Panc1 (cell line): ENCODE results near the gene LY6G6F. TPM values are rescaled to one million over a fixed set of nuclear protein-coding genes. Genes with fewer than 3 reads are reported as not detected.
A peak's percentile ranks its signal among the peaks of the same experiment; 100 is the strongest.

Experiments used
- ATAC-seq: fragments of 200-7000 bp; cut with Tn5 transposase; 2 replicates; pipeline ENCODE4 v1.9.1; 2020; ENCODE audit warnings: mild to moderate bottlenecking, moderate library complexity
- BruUV-seq: library from RNA; stranded (reverse); fragments of 400-500 nt; replicated peaks from 2 replicates; lab custom pipeline; 2021; lab: Mats Ljungman, UMichigan
- CTCF ChIA-PET: fragments of 300-600 bp; sonication (Branson Sonifier 250); formaldehyde crosslinking; loops from one replicate; lab custom pipeline; 2022; ENCODE audit warnings: antibody characterized with exemption; lab: Charles Lee
- POLR2A ChIA-PET: fragments of 300-600 bp; sonication (Branson Sonifier 250); formaldehyde crosslinking; loops from one replicate; lab custom pipeline; 2022; ENCODE audit warnings: antibody characterized with exemption; lab: Charles Lee
- DNase-seq: peaks from one replicate; pipeline ENCODE4 v3.0.0-alpha.2; 2010; ENCODE audit warnings: low read depth, low spot score
- H3K27ac ChIP-seq: 2 replicates; pipeline ENCODE4 v1.5.1; 2011; ENCODE audit warnings: mild to moderate bottlenecking, low read length, inconsistent platforms
- H3K27me3 ChIP-seq: fragments of 200-500 bp; sonication (Bioruptor generic); 2 replicates; pipeline ENCODE4 v1.6.0; 2014; ENCODE audit warnings: low read length, inconsistent platforms; ENCODE audit not compliant: control insufficient read depth, insufficient read depth
- H3K36me3 ChIP-seq: fragments of 200-500 bp; sonication (Bioruptor generic); 2 replicates; pipeline ENCODE4 v1.5.1; 2014; ENCODE audit warnings: inconsistent platforms, mild to moderate bottlenecking, low read length, moderate library complexity; ENCODE audit not compliant: control insufficient read depth, insufficient read depth
- H3K4me1 ChIP-seq: 2 replicates; pipeline ENCODE4 v1.5.1; 2011; ENCODE audit warnings: inconsistent platforms, mild to moderate bottlenecking, low read length, moderate library complexity; ENCODE audit not compliant: control insufficient read depth, insufficient read depth
- H3K4me3 ChIP-seq, 2 experiments: 2 replicates each; pipeline ENCODE4 v1.5.1; 2011 to 2012; ENCODE audit warnings: low read depth in 2 of 2, low read length in 2 of 2, mild to moderate bottlenecking in 2 of 2, inconsistent platforms in 1 of 2, moderate library complexity in 1 of 2
- H3K9me3 ChIP-seq: fragments of 200-500 bp; sonication (Bioruptor generic); 2 replicates; pipeline ENCODE4 v1.5.1; 2014; ENCODE audit warnings: low read depth, mild to moderate bottlenecking, inconsistent platforms, low read length, moderate library complexity; ENCODE audit not compliant: control insufficient read depth, insufficient read depth
- POLR2AphosphoS5 ChIP-seq: IDR thresholded peaks from 2 replicates; pipeline ENCODE4 v1.6.1; 2012; ENCODE audit warnings: mild to moderate bottlenecking, low read depth, low read length, moderate library complexity
- SIN3A ChIP-seq: IDR thresholded peaks from 2 replicates; pipeline ENCODE4 v1.6.1; 2012; ENCODE audit warnings: low read depth, mild to moderate bottlenecking, low read length, moderate library complexity, borderline replicate concordance; ENCODE audit not compliant: insufficient read depth
- TCF7L2 ChIP-seq: IDR thresholded peaks from 2 replicates; pipeline ENCODE4 v1.6.1; 2011; ENCODE audit warnings: mild to moderate bottlenecking, low read depth, low read length, inconsistent platforms
- in situ Hi-C: cut with HindIII; loops from 2 replicates; pipeline ENCODE4 v1.10.0; 2016; ENCODE audit warnings: low sequenced_read_pairs, low pct_unique_long_range_greater_than_20kb
- intact Hi-C: fragments of 100-400 bp; cut with micrococcal nuclease; formaldehyde crosslinking; loops from one replicate; pipeline ENCODE4 v1.10.0; 2022; ENCODE audit not compliant: unreplicated experiment
- total RNA-seq: library from RNA; stranded (reverse); gene quantifications from one replicate; pipeline ENCODE4 v1.2.1, GENCODE V29; 2021; ENCODE audit not compliant: unreplicated experiment
- TF ChIP-seq, protein P1 (sequence below), 2 experiments: IDR thresholded peaks; 2 replicates each; pipeline ENCODE4 v1.6.1; 2011 to 2012; ENCODE audit warnings: low read depth in 2 of 2, control low read depth in 1 of 2, low read length in 1 of 2, mild to moderate bottlenecking in 1 of 2, moderate library complexity in 1 of 2; ENCODE audit not compliant: insufficient read depth in 1 of 2
- TF ChIP-seq, protein P2 (sequence below): fragments of 450-650 bp; IDR thresholded peaks from 2 replicates; pipeline ENCODE4 v1.5.1; 2017; ENCODE audit warnings: mild to moderate bottlenecking

LY6G6F gene
- total RNA-seq, 1 experiment from 2014 or later, result not detected

DNA sequence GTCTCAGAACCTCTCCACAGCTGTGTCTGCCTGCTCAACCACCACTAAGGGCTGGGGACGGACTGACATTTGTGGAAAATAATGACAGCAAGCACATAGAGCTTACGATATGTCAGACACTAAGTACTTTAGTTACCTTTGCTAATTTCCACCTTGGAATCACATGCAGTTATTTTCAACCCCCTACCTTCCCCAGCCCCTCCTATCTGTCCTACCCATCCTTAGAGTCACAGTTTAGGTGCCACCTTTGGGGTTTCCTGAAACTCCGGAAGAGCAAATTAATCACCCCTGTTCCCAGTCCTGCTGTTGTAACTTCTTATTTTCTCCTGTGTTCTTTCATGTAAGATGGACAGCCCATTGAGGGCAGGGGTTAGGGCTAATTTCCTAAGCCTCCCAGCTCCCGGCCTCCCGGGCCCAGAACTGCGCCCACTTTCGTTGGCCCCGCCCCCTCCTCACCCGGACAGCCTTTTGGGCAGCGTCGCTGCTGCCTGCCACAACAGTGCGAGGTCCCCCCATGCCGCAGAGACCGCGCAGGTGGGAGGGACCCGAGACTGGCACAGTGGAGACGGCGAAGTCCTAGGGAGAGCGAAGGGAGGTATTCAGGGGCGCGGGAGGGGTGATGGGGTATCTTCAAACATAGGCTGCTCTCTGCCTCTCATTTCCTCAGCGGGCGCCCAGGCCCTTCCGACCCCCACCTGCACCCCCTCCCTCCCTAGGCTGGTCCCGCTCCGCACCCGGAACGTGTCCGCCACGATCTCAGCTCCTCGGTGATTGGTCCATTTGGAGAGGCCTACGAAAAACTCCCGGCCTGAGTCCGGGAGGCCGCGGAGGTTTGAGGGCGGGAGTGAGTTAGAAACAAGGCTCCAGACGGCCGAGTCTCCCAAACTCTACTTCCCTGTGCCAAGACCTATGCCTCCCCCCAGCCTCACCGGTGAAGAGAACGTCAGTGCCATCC lies 21.3 kb downstream of the LY6G6F start:
- no TSS peak for BruUV-seq

DNA sequence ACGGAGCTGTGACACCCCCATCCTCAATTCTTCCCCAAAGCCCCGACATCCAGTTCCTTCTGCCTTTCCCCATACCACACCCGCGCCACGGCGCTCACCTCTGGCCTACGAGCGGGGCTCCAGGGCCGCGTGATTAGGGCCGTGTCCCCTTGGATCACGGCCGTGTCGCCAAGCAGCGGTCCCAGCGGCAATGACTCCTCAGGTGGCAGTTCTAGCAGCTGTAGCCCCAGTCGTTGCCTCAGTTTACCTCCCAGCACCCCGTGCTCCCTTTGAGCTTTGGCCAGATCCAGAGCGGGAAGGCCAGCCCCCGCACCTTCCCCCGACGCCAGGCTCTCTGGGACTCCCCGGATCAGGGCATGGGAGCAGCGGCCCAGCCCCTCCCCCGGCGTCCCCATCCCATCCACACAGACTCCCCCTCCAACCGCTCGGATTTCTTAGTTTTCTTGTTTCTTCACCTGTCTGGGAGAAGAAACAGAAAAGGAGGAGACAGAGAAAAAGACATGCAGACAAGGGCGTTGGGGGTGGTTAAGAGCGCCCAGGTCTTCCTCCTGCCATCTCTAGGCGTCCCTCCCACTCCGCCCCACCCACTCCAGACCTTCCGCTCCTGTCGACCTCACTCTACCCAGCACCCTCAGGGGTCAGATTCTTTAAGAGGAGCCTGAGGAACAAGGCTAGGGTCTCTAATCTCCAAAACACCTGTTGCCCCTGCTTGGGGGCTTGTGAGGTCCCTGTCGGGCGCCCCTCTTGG lies 22.3 kb downstream of the LY6G6F start, which contains the start of gene DDAH2:
Gene DDAH2 (minus strand): TSS at position 533 of the 748 bp plus-strand sequence. CDS start 138 bp downstream, at position 395.
- no peak for DNase-seq
- intact Hi-C loops, result no loop called here
- H3K27ac ChIP-seq, result peak within 1 kb of the TSS; percentile 91
- H3K9me3 ChIP-seq, result no peaks in the 10 kb centered on the region
- peaks cover 18% of the 10 kb centered on the region for H3K36me3 ChIP-seq
- BruUV-seq, result TSS peak; percentile 53
- in situ Hi-C loops, result no loop called here
- H3K4me1 ChIP-seq, result peaks cover 32% of the 10 kb centered on the region
- POLR2A ChIA-PET, result interaction anchor here (0.6 to 1.1 kb wide), 3 partner anchors 86 to 180 kb away, joined by 3 to 7 read pairs (median 3); partner anchors contain the start of genes HSPA1A and HSPA1L
- CTCF ChIA-PET, result interaction anchor here (0.6 to 0.8 kb wide), 2 partner anchors 16 to 210 kb away, joined by 4 to 6 read pairs; no protein-coding TSS in a partner anchor
- no peak for TF ChIP-seq POLR2AphosphoS5
- TF ChIP-seq, protein P1, sequence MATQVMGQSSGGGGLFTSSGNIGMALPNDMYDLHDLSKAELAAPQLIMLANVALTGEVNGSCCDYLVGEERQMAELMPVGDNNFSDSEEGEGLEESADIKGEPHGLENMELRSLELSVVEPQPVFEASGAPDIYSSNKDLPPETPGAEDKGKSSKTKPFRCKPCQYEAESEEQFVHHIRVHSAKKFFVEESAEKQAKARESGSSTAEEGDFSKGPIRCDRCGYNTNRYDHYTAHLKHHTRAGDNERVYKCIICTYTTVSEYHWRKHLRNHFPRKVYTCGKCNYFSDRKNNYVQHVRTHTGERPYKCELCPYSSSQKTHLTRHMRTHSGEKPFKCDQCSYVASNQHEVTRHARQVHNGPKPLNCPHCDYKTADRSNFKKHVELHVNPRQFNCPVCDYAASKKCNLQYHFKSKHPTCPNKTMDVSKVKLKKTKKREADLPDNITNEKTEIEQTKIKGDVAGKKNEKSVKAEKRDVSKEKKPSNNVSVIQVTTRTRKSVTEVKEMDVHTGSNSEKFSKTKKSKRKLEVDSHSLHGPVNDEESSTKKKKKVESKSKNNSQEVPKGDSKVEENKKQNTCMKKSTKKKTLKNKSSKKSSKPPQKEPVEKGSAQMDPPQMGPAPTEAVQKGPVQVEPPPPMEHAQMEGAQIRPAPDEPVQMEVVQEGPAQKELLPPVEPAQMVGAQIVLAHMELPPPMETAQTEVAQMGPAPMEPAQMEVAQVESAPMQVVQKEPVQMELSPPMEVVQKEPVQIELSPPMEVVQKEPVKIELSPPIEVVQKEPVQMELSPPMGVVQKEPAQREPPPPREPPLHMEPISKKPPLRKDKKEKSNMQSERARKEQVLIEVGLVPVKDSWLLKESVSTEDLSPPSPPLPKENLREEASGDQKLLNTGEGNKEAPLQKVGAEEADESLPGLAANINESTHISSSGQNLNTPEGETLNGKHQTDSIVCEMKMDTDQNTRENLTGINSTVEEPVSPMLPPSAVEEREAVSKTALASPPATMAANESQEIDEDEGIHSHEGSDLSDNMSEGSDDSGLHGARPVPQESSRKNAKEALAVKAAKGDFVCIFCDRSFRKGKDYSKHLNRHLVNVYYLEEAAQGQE (IDR thresholded peaks at IDR 0.05; ENCODE audit: insufficient read depth in 1 of 2, low read depth in 2 of 2, low read length in 1 of 2), result no peak
- H3K27me3 ChIP-seq, result no peaks in the 10 kb centered on the region
- peak; percentile 47 for ATAC-seq
- peak within 1 kb of the TSS; percentile 83 to 85 for H3K4me3 ChIP-seq

More for the DNA sequence above, 21.3 kb downstream of the LY6G6F start:
- ChIA-PET POLR2A (interaction anchor here (1.0 kb wide), 1 partner anchor 95 kb away, joined by 4 read pairs; no protein-coding TSS in a partner anchor), CTCF (no interaction called here)
- H3K9me3 ChIP-seq, result no peaks in the 10 kb centered on the region
- H3K4me3 ChIP-seq, result peak overlapping the region; percentile 83 to 85; a peak in 2 of 4 replicates
- H3K36me3 ChIP-seq, result peaks cover 10% of the 10 kb centered on the region
- in situ Hi-C loops, result no loop called here
- peaks cover 23% of the 10 kb centered on the region for H3K4me1 ChIP-seq
- ATAC-seq, result no peak
- intact Hi-C loops, result no loop called here
- TF ChIP-seq TCF7L2 (no peak), POLR2AphosphoS5 (no peak), SIN3A (no peak)
- TF ChIP-seq, protein P1 (IDR thresholded peaks at IDR 0.05; ENCODE audit: insufficient read depth in 1 of 2, low read depth in 2 of 2, low read length in 1 of 2), result no peak
- TF ChIP-seq, protein P2, sequence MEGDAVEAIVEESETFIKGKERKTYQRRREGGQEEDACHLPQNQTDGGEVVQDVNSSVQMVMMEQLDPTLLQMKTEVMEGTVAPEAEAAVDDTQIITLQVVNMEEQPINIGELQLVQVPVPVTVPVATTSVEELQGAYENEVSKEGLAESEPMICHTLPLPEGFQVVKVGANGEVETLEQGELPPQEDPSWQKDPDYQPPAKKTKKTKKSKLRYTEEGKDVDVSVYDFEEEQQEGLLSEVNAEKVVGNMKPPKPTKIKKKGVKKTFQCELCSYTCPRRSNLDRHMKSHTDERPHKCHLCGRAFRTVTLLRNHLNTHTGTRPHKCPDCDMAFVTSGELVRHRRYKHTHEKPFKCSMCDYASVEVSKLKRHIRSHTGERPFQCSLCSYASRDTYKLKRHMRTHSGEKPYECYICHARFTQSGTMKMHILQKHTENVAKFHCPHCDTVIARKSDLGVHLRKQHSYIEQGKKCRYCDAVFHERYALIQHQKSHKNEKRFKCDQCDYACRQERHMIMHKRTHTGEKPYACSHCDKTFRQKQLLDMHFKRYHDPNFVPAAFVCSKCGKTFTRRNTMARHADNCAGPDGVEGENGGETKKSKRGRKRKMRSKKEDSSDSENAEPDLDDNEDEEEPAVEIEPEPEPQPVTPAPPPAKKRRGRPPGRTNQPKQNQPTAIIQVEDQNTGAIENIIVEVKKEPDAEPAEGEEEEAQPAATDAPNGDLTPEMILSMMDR, result no peak
- peak overlapping the region; percentile 91; the same call in 1 of the 2 replicates for H3K27ac ChIP-seq
- H3K27me3 ChIP-seq, result no peaks in the 10 kb centered on the region
- no peak for DNase-seq
